Muscle layer of colon (tissue), 2 donors: ENCODE data around the gene ACSL6.

Source experiments
- H3K27ac ChIP-seq: one replicate; pipeline ENCODE4 v1.7.0; 2013; ENCODE audit warnings: low read depth, mild to moderate bottlenecking, low read length, moderate library complexity
- H3K27me3 ChIP-seq, 2 donors: one replicate each; pipeline ENCODE4 v1.7.0; 2013; ENCODE audit warnings: low read length in 2 of 2, mild to moderate bottlenecking in 2 of 2; ENCODE audit not compliant: insufficient read depth in 2 of 2, control insufficient read depth in 1 of 2
- H3K36me3 ChIP-seq: one replicate; pipeline ENCODE4 v1.7.0; 2013; ENCODE audit warnings: mild to moderate bottlenecking, low read length; ENCODE audit not compliant: insufficient read depth
- H3K4me1 ChIP-seq: one replicate; pipeline ENCODE4 v1.7.0; 2013; ENCODE audit warnings: mild to moderate bottlenecking, low read length; ENCODE audit not compliant: insufficient read depth
- H3K4me3 ChIP-seq, 2 donors: one replicate each; pipeline ENCODE4 v1.7.0; 2013; ENCODE audit warnings: low read length in 2 of 2, low read depth in 1 of 2, mild to moderate bottlenecking in 1 of 2, moderate library complexity in 1 of 2
- H3K9ac ChIP-seq: one replicate; pipeline ENCODE4 v1.7.0; 2013; ENCODE audit warnings: low read length
- H3K9me3 ChIP-seq: one replicate; pipeline ENCODE4 v1.7.0; 2013; ENCODE audit warnings: mild to moderate bottlenecking, low read length
- donor health status: abdominal sarcoma.
- donor health status: Adenocarcinoma of cecum.

The ACSL6 gene

GRCh38 chr5:131965826-131966415, 45.5 kb downstream of the ACSL6 start:
- Histone ChIP-seq H3K27me3 (no peaks in the 10 kb centered on the region), H3K27ac (no peak overlapping the region), H3K9me3 (no peaks in the 10 kb centered on the region), H3K9ac (no peak overlapping the region), H3K4me1 (no peaks in the 10 kb centered on the region), H3K36me3 (no peaks in the 10 kb centered on the region), H3K4me3 (no peak overlapping the region)

DNA sequence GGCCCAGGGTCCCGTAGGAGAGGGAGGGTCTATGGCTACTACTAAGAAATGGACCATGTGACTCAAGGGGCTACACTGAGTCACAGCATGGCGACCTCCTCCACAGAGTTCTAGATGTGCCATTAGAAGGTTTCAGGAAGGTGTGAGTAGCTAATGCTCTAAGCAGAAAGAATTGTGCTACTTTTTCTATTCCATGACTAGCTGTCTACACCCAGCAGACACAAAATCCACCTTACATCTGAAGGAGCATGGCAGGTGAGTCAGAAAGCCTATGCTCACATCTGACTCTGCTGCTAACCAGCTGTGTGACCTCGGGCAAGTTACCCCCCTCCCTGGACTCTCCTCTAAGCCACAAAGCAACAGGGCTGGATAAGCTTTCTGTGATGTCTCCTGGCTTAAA, 51.6 kb downstream of the ACSL6 start:
- Histone ChIP-seq H3K27ac (no peak overlapping the region), H3K36me3 (no peaks in the 10 kb centered on the region), H3K9me3 (no peaks in the 10 kb centered on the region)

DNA sequence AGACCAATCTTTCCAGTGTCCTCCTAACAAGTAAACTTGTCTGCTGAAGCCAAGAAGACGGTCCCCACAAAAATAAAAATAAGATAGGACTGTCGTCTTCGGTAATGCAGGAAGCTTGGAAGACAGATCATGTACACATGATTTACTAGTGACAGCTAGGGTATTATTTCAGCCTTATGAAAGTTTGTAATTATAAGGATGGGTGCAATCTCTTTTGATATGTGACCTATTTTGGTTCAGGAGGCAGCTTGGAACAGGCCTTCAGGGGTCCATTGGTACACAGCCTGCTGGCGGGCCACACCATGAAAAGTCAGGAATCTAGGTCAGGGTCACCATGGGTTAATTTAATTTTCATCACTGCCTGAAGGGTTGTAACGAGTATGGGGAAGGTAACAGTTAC, 52.3 kb downstream of the ACSL6 start:
- Histone ChIP-seq H3K4me1 (no peaks in the 10 kb centered on the region), H3K4me3 (no peak overlapping the region), H3K27ac (no peak overlapping the region), H3K36me3 (no peaks in the 10 kb centered on the region), H3K9ac (no peak overlapping the region), H3K27me3 (no peaks in the 10 kb centered on the region), H3K9me3 (no peaks in the 10 kb centered on the region)

More for the DNA sequence above, 51.6 kb downstream of the ACSL6 start:
- Histone ChIP-seq H3K9ac (no peak overlapping the region), H3K27me3 (no peaks in the 10 kb centered on the region), H3K4me1 (no peaks in the 10 kb centered on the region), H3K4me3 (no peak overlapping the region)

- H3K9me3 ChIP-seq = no peaks in the 10 kb centered on the region
- H3K9ac ChIP-seq = no peak overlapping the region
- no peak overlapping the region for H3K4me3 ChIP-seq
- H3K36me3 ChIP-seq = no peaks in the 10 kb centered on the region
- H3K4me1 ChIP-seq = no peaks in the 10 kb centered on the region
- no peaks in the 10 kb centered on the region for H3K27me3 ChIP-seq
- no peak overlapping the region for H3K27ac ChIP-seq
Measured at GRCh38 chr5:131957721-131958441, 53.6 kb downstream of the ACSL6 start.

DNA sequence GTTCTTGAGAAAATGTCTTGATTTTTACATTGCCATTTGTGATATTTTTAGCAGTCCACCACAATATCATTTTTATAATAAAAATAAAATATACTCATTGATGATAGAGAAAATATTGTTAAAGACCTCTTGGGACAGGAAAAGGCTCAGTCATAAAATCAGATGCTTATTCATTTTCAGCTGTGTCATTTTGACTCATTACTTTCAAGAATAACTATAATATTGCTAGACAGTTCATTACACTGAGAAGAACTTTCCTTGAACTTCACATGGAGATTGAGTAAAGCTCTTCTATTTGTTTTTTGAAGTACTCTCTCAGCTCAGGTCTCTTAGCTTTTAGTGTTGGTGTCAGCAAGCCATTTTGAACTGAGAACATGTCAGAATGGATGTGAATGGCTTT, 57.5 kb downstream of the ACSL6 start:
- Histone ChIP-seq H3K4me1 (no peaks in the 10 kb centered on the region), H3K36me3 (no peaks in the 10 kb centered on the region), H3K9me3 (no peaks in the 10 kb centered on the region), H3K27me3 (no peaks in the 10 kb centered on the region), H3K4me3 (no peak overlapping the region), H3K27ac (no peak overlapping the region), H3K9ac (no peak overlapping the region)

DNA sequence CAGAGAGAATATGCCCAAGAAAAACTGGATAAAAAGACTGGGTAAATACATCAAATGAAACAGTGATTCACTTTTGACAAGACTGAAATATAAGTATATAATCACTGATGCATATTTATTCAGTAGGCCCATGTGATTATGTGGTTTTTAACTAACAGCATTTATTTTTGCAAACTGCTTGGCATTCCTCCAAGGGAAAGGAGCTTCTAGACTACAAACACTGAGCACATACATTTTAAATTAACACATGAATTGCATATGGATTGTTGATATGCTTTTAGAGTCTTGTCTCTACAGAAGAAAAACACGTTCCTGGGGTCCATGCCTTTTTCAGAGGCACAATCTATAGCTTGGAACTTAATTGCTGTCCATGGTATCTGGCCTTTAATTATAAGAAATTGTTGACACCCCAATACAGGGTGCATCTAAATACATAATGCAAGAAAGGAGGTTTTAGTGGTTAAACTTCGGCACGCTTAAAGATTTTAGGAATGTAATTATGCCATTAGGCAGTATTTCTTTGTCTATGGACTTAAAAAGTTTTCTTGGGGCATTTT, 59.1 kb downstream of the ACSL6 start:
- Histone ChIP-seq H3K4me3 (no peak overlapping the region), H3K4me1 (no peaks in the 10 kb centered on the region), H3K36me3 (no peaks in the 10 kb centered on the region), H3K27me3 (no peaks in the 10 kb centered on the region), H3K9ac (no peak overlapping the region), H3K9me3 (no peaks in the 10 kb centered on the region), H3K27ac (no peak overlapping the region)

DNA sequence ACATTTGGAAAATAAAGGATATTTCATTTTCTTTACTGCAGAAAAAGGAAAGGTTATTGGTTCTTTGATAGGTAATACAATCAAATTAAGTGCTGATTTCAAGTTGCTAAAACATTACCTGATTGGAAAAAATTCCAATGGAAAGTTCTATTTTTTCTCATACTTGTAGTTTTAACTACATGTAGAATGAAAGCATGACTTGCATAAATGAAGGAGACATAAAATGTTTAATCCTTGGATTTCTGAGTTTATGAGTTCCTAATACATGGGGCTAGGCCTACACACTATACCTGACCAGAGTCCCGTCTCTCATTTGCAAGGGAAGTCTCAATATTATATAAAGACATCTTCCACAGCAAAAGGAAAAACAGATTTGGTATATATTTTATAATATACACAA, 60.8 kb downstream of the ACSL6 start:
- H3K4me3 ChIP-seq = no peak overlapping the region
- no peaks in the 10 kb centered on the region for H3K4me1 ChIP-seq
- no peaks in the 10 kb centered on the region for H3K9me3 ChIP-seq
- no peaks in the 10 kb centered on the region for H3K36me3 ChIP-seq
- no peak overlapping the region for H3K9ac ChIP-seq
- H3K27me3 ChIP-seq = no peaks in the 10 kb centered on the region
- no peak overlapping the region for H3K27ac ChIP-seq

DNA sequence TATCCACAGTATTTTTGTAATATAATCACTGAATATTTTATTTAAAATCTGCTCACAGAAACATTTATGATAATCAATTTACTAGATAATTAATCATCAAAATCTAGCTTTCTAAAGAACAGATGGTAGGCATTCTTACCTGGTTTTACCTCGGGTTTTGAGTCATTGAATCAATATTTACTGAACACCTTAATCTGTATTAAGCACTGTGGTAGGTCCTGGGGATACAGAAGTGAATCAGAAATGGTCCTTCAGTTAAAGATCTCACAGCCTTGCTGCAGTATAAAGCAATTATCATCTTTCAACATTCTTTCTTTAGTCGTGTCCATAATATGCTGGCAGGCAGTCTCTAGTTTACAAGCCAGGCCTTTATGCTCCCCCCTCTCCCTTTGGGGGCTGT, 64.0 kb downstream of the ACSL6 start:
- no peak overlapping the region for H3K4me3 ChIP-seq
- no peak overlapping the region for H3K9ac ChIP-seq

DNA sequence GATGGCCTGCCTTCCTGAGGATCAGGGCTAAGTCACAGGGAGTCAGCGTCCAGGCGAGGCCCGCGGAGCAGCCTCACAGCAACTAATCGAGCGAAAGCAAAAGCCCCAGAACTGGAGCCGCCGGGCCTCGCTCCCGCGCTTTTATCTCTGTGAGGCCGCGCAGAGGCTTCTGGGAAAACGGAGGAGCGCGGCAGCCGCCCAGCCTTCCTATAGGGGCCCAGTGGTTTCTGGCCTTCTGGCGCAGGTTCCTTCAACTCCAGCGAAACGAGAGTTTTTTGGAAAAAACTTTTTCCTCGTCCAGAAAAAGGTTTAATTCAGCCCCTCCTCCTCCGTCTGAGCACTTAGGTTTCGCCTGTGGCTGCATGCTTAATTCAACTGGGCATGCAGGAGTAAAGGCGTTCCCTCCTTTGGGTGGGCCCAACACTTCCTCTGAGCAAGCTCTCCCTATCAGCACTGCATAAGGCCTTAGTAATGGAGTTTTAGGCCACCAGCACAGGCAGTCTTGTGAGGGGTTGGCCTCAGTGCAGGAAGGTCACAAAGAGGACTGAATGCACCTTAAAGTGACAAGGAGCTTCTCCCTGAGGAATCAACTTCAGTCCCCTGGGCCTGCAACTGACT, 65.8 kb downstream of the ACSL6 start, which contains the start of gene MEIKIN:
Gene MEIKIN (minus strand): TSS at position 113 of the 618 bp plus-strand sequence. CDS start 158 bp downstream, outside the sequence.
- Histone ChIP-seq H3K4me1 (no peaks in the 10 kb centered on the region), H3K27ac (no peak within 1 kb of the TSS), H3K27me3 (no peaks in the 10 kb centered on the region), H3K9me3 (no peaks in the 10 kb centered on the region), H3K36me3 (no peaks in the 10 kb centered on the region), H3K4me3 (no peak within 1 kb of the TSS), H3K9ac (no peak within 1 kb of the TSS)

More for the DNA sequence above, 64.0 kb downstream of the ACSL6 start:
- H3K27ac ChIP-seq = no peak overlapping the region
- no peaks in the 10 kb centered on the region for H3K27me3 ChIP-seq
- H3K9me3 ChIP-seq = no peaks in the 10 kb centered on the region
- H3K4me1 ChIP-seq = no peaks in the 10 kb centered on the region
- H3K36me3 ChIP-seq = no peaks in the 10 kb centered on the region

GRCh38 chr5:131944702-131945550, 66.5 kb downstream of the ACSL6 start:
- Histone ChIP-seq H3K36me3 (no peaks in the 10 kb centered on the region), H3K27ac (no peak overlapping the region), H3K4me1 (no peaks in the 10 kb centered on the region), H3K9me3 (no peaks in the 10 kb centered on the region), H3K4me3 (no peak overlapping the region), H3K27me3 (no peaks in the 10 kb centered on the region), H3K9ac (no peak overlapping the region)

DNA sequence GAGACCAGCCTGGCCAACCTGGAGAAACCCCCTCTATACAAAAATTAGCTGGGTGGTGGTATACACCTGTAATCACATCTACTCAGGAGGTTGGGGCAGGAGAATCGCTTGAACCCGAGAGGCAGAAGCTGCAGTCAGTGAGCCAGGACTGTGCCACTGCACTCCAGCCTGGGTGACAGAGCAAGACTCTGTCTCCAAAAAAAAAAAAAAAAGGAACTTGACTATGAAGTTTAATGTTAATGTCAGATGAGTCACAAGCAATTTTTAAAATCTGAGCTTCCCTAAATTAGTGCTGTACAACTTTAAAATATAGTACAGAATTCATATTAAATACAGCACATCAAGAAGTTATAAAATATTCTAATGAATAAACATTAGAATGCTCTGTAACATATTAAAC, 67.5 kb downstream of the ACSL6 start:
- Histone ChIP-seq H3K4me1 (no peaks in the 10 kb centered on the region), H3K9ac (no peak overlapping the region), H3K27ac (no peak overlapping the region), H3K9me3 (no peaks in the 10 kb centered on the region), H3K27me3 (no peaks in the 10 kb centered on the region), H3K4me3 (no peak overlapping the region), H3K36me3 (no peaks in the 10 kb centered on the region)
